NCI-H446 (cell line): Measurements from ENCODE around the gene NUP98.
"Not testable (repeated sequence)": the region's sequence is repeated elsewhere in the genome, so short reads cannot be mapped to it uniquely, and the experiment has no call there.

ENCODE experiments used
- DNase-seq, 2 experiments: peaks; one replicate each; lab custom pipeline; 2025; lab: John Stamatoyannopoulos, UW

NUP98 gene

GRCh38 chr11:3799143-3799542, 1.8 kb upstream of the NUP98 start:
- DNase-seq = no peak

GRCh38 chr11:3796801-3797328, 489 bp downstream of the NUP98 start:
- DNase-seq = peak in 1 of 2 experiments; percentile 71

- DNase-seq = no peak
Measured at GRCh38 chr11:3796346-3796745, 1.0 kb downstream of the NUP98 start.

GRCh38 chr11:3796002-3796311, 1.4 kb downstream of the NUP98 start:
- no peak for DNase-seq

- no peak for DNase-seq
Measured at GRCh38 chr11:3795131-3796001, 2.0 kb downstream of the NUP98 start.

- DNase-seq = not testable (repeated sequence)
Measured at GRCh38 chr11:3794387-3794786, 3.0 kb downstream of the NUP98 start.

- DNase-seq = peak in 1 of 2 experiments; percentile 15
Measured at GRCh38 chr11:3786781-3787428, 10.4 kb downstream of the NUP98 start.

- no peak for DNase-seq
Measured at GRCh38 chr11:3783611-3784010, 13.7 kb downstream of the NUP98 start.

GRCh38 chr11:3782963-3783362, 14.4 kb downstream of the NUP98 start:
- no peak for DNase-seq

GRCh38 chr11:3781423-3781822, 15.9 kb downstream of the NUP98 start:
- no peak for DNase-seq

- no peak for DNase-seq
Measured at GRCh38 chr11:3775736-3776406, 21.5 kb downstream of the NUP98 start.

GRCh38 chr11:3773180-3773579, 24.2 kb downstream of the NUP98 start:
- no peak for DNase-seq

GRCh38 chr11:3767536-3767935, 29.8 kb downstream of the NUP98 start:
- no peak for DNase-seq

- not testable (repeated sequence) for DNase-seq
Measured at GRCh38 chr11:3766836-3767235, 30.5 kb downstream of the NUP98 start.

- no peak for DNase-seq
Measured at GRCh38 chr11:3764266-3764665, 33.1 kb downstream of the NUP98 start.

GRCh38 chr11:3755151-3755550, 42.2 kb downstream of the NUP98 start:
- DNase-seq = no peak

- DNase-seq = no peak
Measured at GRCh38 chr11:3753110-3753509, 44.2 kb downstream of the NUP98 start.

- no peak for DNase-seq
Measured at GRCh38 chr11:3747704-3748103, 49.6 kb downstream of the NUP98 start.

GRCh38 chr11:3745161-3745560, 52.2 kb downstream of the NUP98 start:
- no peak for DNase-seq

- no peak for DNase-seq
Measured at GRCh38 chr11:3738723-3739122, 58.6 kb downstream of the NUP98 start.

- no peak for DNase-seq
Measured at GRCh38 chr11:3738241-3738640, 59.1 kb downstream of the NUP98 start.

GRCh38 chr11:3737386-3737933, 59.9 kb downstream of the NUP98 start:
- no peak for DNase-seq
